ENCODE results near the gene MORF4L2.

- TF ChIP-seq, protein P1, sequence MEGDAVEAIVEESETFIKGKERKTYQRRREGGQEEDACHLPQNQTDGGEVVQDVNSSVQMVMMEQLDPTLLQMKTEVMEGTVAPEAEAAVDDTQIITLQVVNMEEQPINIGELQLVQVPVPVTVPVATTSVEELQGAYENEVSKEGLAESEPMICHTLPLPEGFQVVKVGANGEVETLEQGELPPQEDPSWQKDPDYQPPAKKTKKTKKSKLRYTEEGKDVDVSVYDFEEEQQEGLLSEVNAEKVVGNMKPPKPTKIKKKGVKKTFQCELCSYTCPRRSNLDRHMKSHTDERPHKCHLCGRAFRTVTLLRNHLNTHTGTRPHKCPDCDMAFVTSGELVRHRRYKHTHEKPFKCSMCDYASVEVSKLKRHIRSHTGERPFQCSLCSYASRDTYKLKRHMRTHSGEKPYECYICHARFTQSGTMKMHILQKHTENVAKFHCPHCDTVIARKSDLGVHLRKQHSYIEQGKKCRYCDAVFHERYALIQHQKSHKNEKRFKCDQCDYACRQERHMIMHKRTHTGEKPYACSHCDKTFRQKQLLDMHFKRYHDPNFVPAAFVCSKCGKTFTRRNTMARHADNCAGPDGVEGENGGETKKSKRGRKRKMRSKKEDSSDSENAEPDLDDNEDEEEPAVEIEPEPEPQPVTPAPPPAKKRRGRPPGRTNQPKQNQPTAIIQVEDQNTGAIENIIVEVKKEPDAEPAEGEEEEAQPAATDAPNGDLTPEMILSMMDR (IDR thresholded peaks at IDR 0.05; ENCODE audit: borderline replicate concordance, extremely low read depth, low read length, poor library complexity, severe bottlenecking), result peak; percentile 51
- TF ChIP-seq EZH2 (IDR thresholded peaks at IDR 0.05; ENCODE audit: borderline replicate concordance, low read depth, low read length, severe bottlenecking), result no peak
Observed at GRCh38 chrX:103687073-103687695, 685 bp upstream of the MORF4L2 start.

Measured in DND-41 (cell line).